GM12801 (cell line): ENCODE measurements around the gene NFE2L3.

Experiments
- CTCF ChIP-seq: IDR thresholded peaks from one replicate; pipeline ENCODE4 v1.5.1; 2011; ENCODE audit warnings: control low read depth; ENCODE audit not compliant: insufficient read length; ENCODE audit errors: extremely low read depth

NFE2L3 gene, protein sequence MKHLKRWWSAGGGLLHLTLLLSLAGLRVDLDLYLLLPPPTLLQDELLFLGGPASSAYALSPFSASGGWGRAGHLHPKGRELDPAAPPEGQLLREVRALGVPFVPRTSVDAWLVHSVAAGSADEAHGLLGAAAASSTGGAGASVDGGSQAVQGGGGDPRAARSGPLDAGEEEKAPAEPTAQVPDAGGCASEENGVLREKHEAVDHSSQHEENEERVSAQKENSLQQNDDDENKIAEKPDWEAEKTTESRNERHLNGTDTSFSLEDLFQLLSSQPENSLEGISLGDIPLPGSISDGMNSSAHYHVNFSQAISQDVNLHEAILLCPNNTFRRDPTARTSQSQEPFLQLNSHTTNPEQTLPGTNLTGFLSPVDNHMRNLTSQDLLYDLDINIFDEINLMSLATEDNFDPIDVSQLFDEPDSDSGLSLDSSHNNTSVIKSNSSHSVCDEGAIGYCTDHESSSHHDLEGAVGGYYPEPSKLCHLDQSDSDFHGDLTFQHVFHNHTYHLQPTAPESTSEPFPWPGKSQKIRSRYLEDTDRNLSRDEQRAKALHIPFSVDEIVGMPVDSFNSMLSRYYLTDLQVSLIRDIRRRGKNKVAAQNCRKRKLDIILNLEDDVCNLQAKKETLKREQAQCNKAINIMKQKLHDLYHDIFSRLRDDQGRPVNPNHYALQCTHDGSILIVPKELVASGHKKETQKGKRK

DNA sequence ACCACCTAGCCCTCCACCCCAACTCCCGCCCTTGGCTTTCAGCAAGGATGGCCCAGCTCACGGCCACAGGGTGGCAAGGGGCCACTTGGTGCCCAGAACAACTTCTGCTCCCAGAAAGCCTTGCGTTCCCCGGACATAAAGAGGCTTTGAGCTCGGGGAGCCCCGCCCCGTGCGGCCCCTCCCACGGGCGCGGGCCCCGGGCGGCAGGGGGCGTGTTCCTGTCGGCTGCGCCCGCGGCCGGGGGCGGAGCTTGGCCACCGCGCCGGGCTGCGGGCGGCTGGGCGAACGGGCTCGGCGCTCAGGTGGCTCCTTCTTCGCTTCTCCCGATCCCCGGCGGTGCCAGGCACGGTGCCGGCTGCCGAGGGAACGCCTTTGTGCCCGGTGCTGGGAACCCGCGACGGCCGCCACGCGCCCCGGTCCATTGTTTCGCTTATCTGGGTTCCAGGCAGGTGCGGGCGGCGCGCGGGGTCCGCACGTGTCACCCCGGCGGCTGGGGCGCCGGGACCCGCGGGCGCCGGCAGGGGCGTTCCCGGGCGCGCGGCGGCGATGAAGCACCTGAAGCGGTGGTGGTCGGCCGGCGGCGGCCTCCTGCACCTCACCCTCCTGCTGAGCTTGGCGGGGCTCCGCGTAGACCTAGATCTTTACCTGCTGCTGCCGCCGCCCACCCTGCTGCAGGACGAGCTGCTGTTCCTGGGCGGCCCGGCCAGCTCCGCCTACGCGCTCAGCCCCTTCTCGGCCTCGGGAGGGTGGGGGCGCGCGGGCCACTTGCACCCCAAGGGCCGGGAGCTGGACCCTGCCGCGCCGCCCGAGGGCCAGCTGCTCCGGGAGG lies at the start of gene NFE2L3:
Gene NFE2L3 (plus strand): TSS at position 246 of the 829 bp plus-strand sequence. CDS start 301 bp downstream, at position 547.
- no peak for TF ChIP-seq CTCF

- no peak for TF ChIP-seq CTCF
Observed at GRCh38 chr7:26103596-26103995, 48.4 kb upstream of the NFE2L3 start.

DNA sequence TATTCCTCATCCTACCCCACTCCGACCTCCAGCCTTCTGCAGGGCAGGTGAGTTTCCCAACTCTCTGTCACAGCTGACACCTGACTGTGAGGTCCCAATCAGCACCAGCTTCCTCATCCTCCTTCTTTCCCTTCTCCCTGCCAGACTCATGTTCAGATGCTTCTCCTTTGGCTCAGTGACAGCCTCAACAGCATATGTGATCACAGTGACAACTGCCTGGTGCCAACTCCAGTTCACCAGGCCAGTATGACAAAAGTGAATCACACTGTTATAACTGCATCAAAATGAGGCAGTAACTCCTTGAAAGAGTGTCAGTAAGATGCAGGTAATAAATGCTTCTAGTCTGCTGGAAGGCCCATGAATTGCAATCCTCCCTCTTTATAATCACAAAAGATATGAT lies 46.8 kb upstream of the NFE2L3 start:
- TF ChIP-seq CTCF, result no peak

DNA sequence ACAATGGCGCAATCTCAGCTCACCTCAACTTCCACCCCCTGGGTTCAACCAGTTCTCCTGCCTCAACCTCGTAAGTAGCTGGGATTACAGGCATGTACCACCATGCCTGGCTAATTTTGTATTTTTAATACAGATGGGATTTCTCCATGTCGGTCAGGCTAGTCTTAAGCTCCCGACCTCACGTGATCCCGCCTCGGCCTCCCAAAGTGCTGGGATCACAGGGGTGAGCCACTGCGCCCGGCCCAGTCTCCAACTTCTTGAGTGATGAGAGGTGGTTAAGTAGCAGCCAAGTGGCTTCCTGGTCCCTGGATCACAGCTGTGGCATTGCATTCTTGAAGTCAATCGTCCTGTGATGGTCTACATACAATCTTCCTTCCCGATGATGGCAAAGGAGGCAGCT lies 46.1 kb upstream of the NFE2L3 start:
- TF ChIP-seq CTCF, result no peak

- no peak for TF ChIP-seq CTCF
Observed at GRCh38 chr7:26112203-26112740, 39.7 kb upstream of the NFE2L3 start.

DNA sequence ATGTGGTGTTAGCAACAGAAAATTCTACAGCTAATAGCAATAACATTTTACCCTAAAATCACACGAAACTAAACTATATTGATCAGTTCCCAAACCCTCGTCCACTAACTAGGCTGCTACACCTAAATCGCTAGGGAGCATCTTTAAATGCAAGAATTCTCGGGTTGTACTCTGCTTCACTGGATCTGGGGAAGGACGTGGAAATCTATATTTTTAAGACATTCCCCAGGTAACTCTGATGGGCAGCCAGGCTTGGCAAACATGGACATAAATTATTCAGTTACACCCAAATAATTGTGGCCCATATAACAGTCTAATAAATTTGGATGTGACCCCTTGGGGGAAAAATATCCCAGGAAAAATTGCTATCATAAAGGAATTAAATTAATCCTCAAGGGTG lies 36.3 kb upstream of the NFE2L3 start:
- no peak for TF ChIP-seq CTCF
